SK-N-SH (cell line): ENCODE data around the gene SURF4. TPM values are rescaled to one million over a fixed set of nuclear protein-coding genes. Genes with fewer than 3 reads are reported as not detected.

ENCODE experiments used
- CTCF ChIA-PET: fragments of 300-600, 350-600 bp; formaldehyde crosslinking; extraction: SDS; loops from one replicate; lab custom pipeline; 2021; lab: Yijun Ruan, JAX
- POLR2A ChIA-PET: fragments of 350-600 bp; sonication (Branson Sonifier 250); formaldehyde crosslinking; extraction: SDS; loops from one replicate; lab custom pipeline; 2020; ENCODE audit warnings: antibody characterized with exemption, inconsistent platforms; lab: Yijun Ruan, JAX
- DNase-seq: peaks from one replicate; pipeline ENCODE4 v3.0.0; 2012
- H2AFZ ChIP-seq: fragments of 200-600 bp; sonication (generic); 2 replicates; pipeline ENCODE4 v1.8.1; 2016; ENCODE audit warnings: antibody characterized with exemption, mild to moderate bottlenecking, low read depth
- H3F3A ChIP-seq: fragments of 200-600 bp; sonication (generic); replicated peaks from 2 replicates; pipeline ENCODE3; 2016; ENCODE audit warnings: antibody characterized with exemption, mild to moderate bottlenecking; ENCODE audit not compliant: insufficient read depth
- H3K27ac ChIP-seq, 2 experiments: fragments of 200-500 bp in 1 of 2; fragments of 200-600 bp in 1 of 2; sonication (Bioruptor generic) in 1 of 2; sonication (generic), shearing (Covaris generic) in 1 of 2; 2 replicates each; pipeline versions ENCODE4 v1.5.1 to v1.6.1; 2014 to 2016; ENCODE audit warnings: low read depth in 2 of 2, inconsistent platforms in 1 of 2, low read length in 1 of 2, mild to moderate bottlenecking in 1 of 2, mixed read lengths in 1 of 2
- H3K27me3 ChIP-seq: fragments of 200-600 bp; sonication (generic), shearing (Covaris generic); 2 replicates; pipeline ENCODE4 v1.6.1; 2016; ENCODE audit warnings: mixed run types; ENCODE audit not compliant: insufficient read depth
- H3K36me3 ChIP-seq, 2 experiments: fragments of 200-500 bp in 1 of 2; fragments of 200-600 bp in 1 of 2; sonication (Bioruptor generic) in 1 of 2; sonication (generic) in 1 of 2; replicated peaks in 1 of 2; 2 replicates each; pipeline versions ENCODE3 to v1.5.1; 2014 to 2016; ENCODE audit warnings: low read length in 1 of 2, mild to moderate bottlenecking in 1 of 2; ENCODE audit not compliant: insufficient read depth in 2 of 2, control insufficient read depth in 1 of 2
- H3K4me1 ChIP-seq, 2 experiments: fragments of 200-500 bp in 1 of 2; fragments of 200-600 bp in 1 of 2; sonication (Bioruptor generic) in 1 of 2; sonication (generic), shearing (Covaris generic) in 1 of 2; 2 replicates each; pipeline versions ENCODE4 v1.5.1 to v1.6.1; 2014 to 2016; ENCODE audit warnings: low read depth in 1 of 2, low read length in 1 of 2, mixed run types in 1 of 2; ENCODE audit not compliant: insufficient read depth in 2 of 2, control insufficient read depth in 1 of 2
- H3K4me2 ChIP-seq: fragments of 200-600 bp; sonication (generic), shearing (Covaris generic); 2 replicates; pipeline ENCODE4 v1.6.1; 2017; ENCODE audit warnings: mixed run types
- H3K4me3 ChIP-seq, 2 experiments: fragments of 200-500 bp in 1 of 2; fragments of 200-600 bp in 1 of 2; sonication (Bioruptor generic) in 1 of 2; sonication (generic), shearing (Covaris generic) in 1 of 2; 2 replicates each; pipeline versions ENCODE4 v1.5.1 to v1.8.1; 2014 to 2016; ENCODE audit warnings: low read depth in 2 of 2, inconsistent platforms in 1 of 2, low read length in 1 of 2, mild to moderate bottlenecking in 1 of 2, mixed read lengths in 1 of 2, moderate library complexity in 1 of 2
- H3K79me2 ChIP-seq: fragments of 200-600 bp; sonication (generic); 2 replicates; pipeline ENCODE4 v1.8.1; 2017; ENCODE audit warnings: mild to moderate bottlenecking; ENCODE audit not compliant: insufficient read depth
- H3K9ac ChIP-seq: fragments of 200-600 bp; sonication (generic); 2 replicates; pipeline ENCODE4 v1.6.1; 2017; ENCODE audit warnings: mixed run types
- H3K9me2 ChIP-seq: fragments of 200-600 bp; sonication (generic); 2 replicates; pipeline ENCODE4 v1.6.1; 2017; ENCODE audit warnings: mixed run types
- H3K9me3 ChIP-seq: fragments of 200-600 bp; sonication (generic); 2 replicates; pipeline ENCODE4 v1.6.1; 2017; ENCODE audit warnings: mixed run types, mild to moderate bottlenecking, moderate library complexity
- H4K20me1 ChIP-seq: fragments of 200-600 bp; sonication (generic); 2 replicates; pipeline ENCODE4 v1.6.1; 2017; ENCODE audit warnings: mild to moderate bottlenecking, mixed run types; ENCODE audit not compliant: insufficient read depth
- ELF1 ChIP-seq: IDR thresholded peaks from 2 replicates; pipeline ENCODE4 v1.4.0; 2012
- MEF2A ChIP-seq: IDR thresholded peaks from 2 replicates; pipeline ENCODE4 v1.4.0; 2012; ENCODE audit warnings: low read depth, borderline replicate concordance
- NRF1 ChIP-seq: IDR thresholded peaks from 2 replicates; pipeline ENCODE4 v1.6.1; 2012; ENCODE audit warnings: low read depth, mild to moderate bottlenecking, low read length
- PBX3 ChIP-seq: IDR thresholded peaks from 2 replicates; pipeline ENCODE4; 2012
- RCOR1 ChIP-seq: fragments of 150-350 bp; IDR thresholded peaks from 2 replicates; pipeline ENCODE4 v1.6.1; 2017; ENCODE audit warnings: antibody characterized with exemption, low read length
- RXRA ChIP-seq: IDR thresholded peaks from 2 replicates; pipeline ENCODE4 v1.4.0; 2012; ENCODE audit warnings: low read depth, mild to moderate bottlenecking, borderline replicate concordance
- SMC3 ChIP-seq: IDR thresholded peaks from 2 replicates; pipeline ENCODE4 v1.6.1; 2012; ENCODE audit warnings: low read depth, low read length, improper control_type of control experiment
- USF1 ChIP-seq: IDR thresholded peaks from 2 replicates; pipeline ENCODE4 v1.4.0; 2012; ENCODE audit warnings: low read depth, borderline replicate concordance
- YY1 ChIP-seq: IDR thresholded peaks from 2 replicates; pipeline ENCODE4 v1.4.0; 2012; ENCODE audit warnings: low read depth, mild to moderate bottlenecking
- ZBTB33 ChIP-seq: IDR thresholded peaks from 2 replicates; pipeline ENCODE4 v1.4.0; 2012; ENCODE audit warnings: low read depth, borderline replicate concordance
- WGBS: methylation state at CpG from one replicate; pipeline ENCODE4 v1.1.6; 2017; ENCODE audit warnings: low lambda C conversion rate; 5-methylcytosine and 5-hydroxymethylcytosine counted together
- polyA plus RNA-seq, 3 experiments: library from polyadenylated mRNA; depleted of rRNA; stranded (reverse); fragments of >200 nt; gene quantifications; 2 replicates each; pipeline ENCODE4 v1.2.3, GENCODE V29; 2012

Gene SURF4
- polyA plus RNA-seq, 1 of the 3 experiments (the other 2 are of a cell fraction) = 165 TPM

- CTCF ChIA-PET = interaction anchor here (0.7 to 3.1 kb wide), 3 partner anchors 10 to 205 kb away, joined by 4 to 13 read pairs (median 6); no protein-coding TSS in a partner anchor
- peak overlapping the region; percentile 94 for H3K4me2 ChIP-seq
- WGBS = 93% methylated on average over 12 of the region's 15 CpGs
- TF ChIP-seq ELF1 (no peak), YY1 (no peak), RCOR1 (no peak), ZBTB33 (no peak), USF1 (no peak), PBX3 (no peak), RXRA (no peak), NRF1 (no peak), SMC3 (no peak), MEF2A (no peak)
- H3K27ac ChIP-seq = peak overlapping the region in 1 of 2 experiments; percentile 89; a peak in 2 of 4 replicates
- H3K79me2 ChIP-seq = peaks cover 64% of the 10 kb centered on the region
- peak overlapping the region; percentile 99; a peak in 2 of 4 replicates for H3K4me3 ChIP-seq
- H3K27me3 ChIP-seq = no peaks in the 10 kb centered on the region
- no peak for DNase-seq
- H3K36me3 ChIP-seq = peaks cover 36 to 67% of the 10 kb centered on the region in 2 experiments
- peaks cover 43% of the 10 kb centered on the region for H4K20me1 ChIP-seq
- POLR2A ChIA-PET = interaction anchor here (1.4 kb wide), 1 partner anchor 23 kb away, joined by 3 read pairs; no protein-coding TSS in a partner anchor
- H3K9me3 ChIP-seq = no peaks in the 10 kb centered on the region
- peak overlapping the region; percentile 99; the same call in 1 of the 2 replicates for H3K9ac ChIP-seq
- no peaks in the 10 kb centered on the region for H3K9me2 ChIP-seq
- peaks cover 45% of the 10 kb centered on the region for H3F3A ChIP-seq
- H3K4me1 ChIP-seq = peaks cover 10 to 36% of the 10 kb centered on the region in 2 experiments; a peak in 2 of 4 replicates
- H2AFZ ChIP-seq = no peak overlapping the region
Observed at GRCh38 chr9:133349965-133350616, 25.8 kb downstream of the SURF4 start.
